IPS DF 4.7 (cell line): ENCODE measurements around the gene PCDHGA1.

Experiments
- DNase-seq: peaks from one replicate; pipeline ENCODE4 v3.0.0-alpha.2; 2013; ENCODE audit warnings: low spot score; ENCODE audit errors: extremely low read depth

PCDHGA1 gene

GRCh38 chr5:141490771-141491170 lies 160.5 kb downstream of the PCDHGA1 start:
- DNase-seq = no peak

GRCh38 chr5:141491323-141492167 lies 161.2 kb downstream of the PCDHGA1 start:
- no peak for DNase-seq

GRCh38 chr5:141492168-141492885 lies 162.0 kb downstream of the PCDHGA1 start:
- no peak for DNase-seq

- no peak for DNase-seq
Observed at GRCh38 chr5:141493500-141494422, 163.4 kb downstream of the PCDHGA1 start.

- no peak for DNase-seq
Observed at GRCh38 chr5:141494761-141495452, 164.6 kb downstream of the PCDHGA1 start.

- no peak for DNase-seq
Observed at GRCh38 chr5:141495453-141495811, 165.1 kb downstream of the PCDHGA1 start.

- no peak for DNase-seq
Observed at GRCh38 chr5:141496038-141496437, 165.7 kb downstream of the PCDHGA1 start.

- DNase-seq = no peak
Observed at GRCh38 chr5:141501761-141502160, 171.4 kb downstream of the PCDHGA1 start.

- DNase-seq = no peak
Observed at GRCh38 chr5:141503681-141504080, 173.4 kb downstream of the PCDHGA1 start.

GRCh38 chr5:141504216-141504615 lies 173.9 kb downstream of the PCDHGA1 start:
- DNase-seq = no peak

- DNase-seq = no peak
Observed at GRCh38 chr5:141506381-141507155, 176.3 kb downstream of the PCDHGA1 start.

- no peak for DNase-seq
Observed at GRCh38 chr5:141507387-141508091, 177.2 kb downstream of the PCDHGA1 start.

GRCh38 chr5:141508440-141508797 lies 178.1 kb downstream of the PCDHGA1 start:
- DNase-seq = no peak

GRCh38 chr5:141508798-141509611 lies 178.7 kb downstream of the PCDHGA1 start:
- no peak for DNase-seq

- DNase-seq = no peak
Observed at GRCh38 chr5:141510160-141510559, 179.8 kb downstream of the PCDHGA1 start.

GRCh38 chr5:141510850-141511601 lies 180.7 kb downstream of the PCDHGA1 start:
- DNase-seq = no peak

GRCh38 chr5:141511771-141512325 lies 181.5 kb downstream of the PCDHGA1 start:
- DNase-seq = no peak

GRCh38 chr5:141512390-141512910 lies 182.1 kb downstream of the PCDHGA1 start:
- DNase-seq = no peak
